ENCODE results near the gene ARHGAP24.

DNA sequence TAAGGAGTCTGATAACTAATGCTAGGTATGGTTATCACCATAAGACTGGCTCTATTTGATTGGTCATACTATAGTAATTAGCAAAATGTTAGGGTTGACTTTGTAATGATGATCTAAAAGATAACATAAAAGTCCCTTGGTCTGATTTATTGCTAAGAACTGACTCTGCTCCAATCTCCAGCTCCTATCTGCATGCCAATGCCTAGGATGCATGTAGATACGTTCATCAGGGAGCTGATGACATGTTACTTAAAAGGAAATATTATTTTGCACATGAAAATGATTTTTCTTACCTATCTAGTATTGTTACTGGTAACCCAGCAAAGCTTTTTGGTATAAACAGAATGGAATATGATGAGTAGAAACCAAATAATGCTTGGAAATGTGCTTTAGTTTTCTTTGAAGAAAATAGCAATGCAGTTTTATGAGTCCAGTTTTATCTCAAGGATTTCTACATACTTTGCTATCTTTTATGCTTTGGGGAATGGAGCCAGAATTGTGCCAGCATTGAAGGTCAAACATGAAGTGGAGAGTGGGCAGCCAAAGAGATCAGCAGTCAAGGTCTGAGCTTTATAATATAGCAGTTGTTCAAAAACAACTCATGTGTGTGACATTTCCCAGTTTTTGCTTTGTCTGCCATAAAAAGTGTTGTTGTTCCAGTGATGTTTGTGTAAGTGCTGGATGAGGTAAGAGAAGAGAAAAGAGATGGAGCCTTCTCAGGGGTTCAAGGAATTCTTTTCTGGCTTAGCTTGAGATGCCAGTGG lies 121.0 kb downstream of the ARHGAP24 start:
- no peak for TF ChIP-seq SMC3 (IDR thresholded peaks at IDR 0.05; ENCODE audit: low read length)
- TF ChIP-seq MIXL1 (CRISPR knock-in tag; IDR thresholded peaks at IDR 0.05) = no peak
- TF ChIP-seq, protein P1, sequence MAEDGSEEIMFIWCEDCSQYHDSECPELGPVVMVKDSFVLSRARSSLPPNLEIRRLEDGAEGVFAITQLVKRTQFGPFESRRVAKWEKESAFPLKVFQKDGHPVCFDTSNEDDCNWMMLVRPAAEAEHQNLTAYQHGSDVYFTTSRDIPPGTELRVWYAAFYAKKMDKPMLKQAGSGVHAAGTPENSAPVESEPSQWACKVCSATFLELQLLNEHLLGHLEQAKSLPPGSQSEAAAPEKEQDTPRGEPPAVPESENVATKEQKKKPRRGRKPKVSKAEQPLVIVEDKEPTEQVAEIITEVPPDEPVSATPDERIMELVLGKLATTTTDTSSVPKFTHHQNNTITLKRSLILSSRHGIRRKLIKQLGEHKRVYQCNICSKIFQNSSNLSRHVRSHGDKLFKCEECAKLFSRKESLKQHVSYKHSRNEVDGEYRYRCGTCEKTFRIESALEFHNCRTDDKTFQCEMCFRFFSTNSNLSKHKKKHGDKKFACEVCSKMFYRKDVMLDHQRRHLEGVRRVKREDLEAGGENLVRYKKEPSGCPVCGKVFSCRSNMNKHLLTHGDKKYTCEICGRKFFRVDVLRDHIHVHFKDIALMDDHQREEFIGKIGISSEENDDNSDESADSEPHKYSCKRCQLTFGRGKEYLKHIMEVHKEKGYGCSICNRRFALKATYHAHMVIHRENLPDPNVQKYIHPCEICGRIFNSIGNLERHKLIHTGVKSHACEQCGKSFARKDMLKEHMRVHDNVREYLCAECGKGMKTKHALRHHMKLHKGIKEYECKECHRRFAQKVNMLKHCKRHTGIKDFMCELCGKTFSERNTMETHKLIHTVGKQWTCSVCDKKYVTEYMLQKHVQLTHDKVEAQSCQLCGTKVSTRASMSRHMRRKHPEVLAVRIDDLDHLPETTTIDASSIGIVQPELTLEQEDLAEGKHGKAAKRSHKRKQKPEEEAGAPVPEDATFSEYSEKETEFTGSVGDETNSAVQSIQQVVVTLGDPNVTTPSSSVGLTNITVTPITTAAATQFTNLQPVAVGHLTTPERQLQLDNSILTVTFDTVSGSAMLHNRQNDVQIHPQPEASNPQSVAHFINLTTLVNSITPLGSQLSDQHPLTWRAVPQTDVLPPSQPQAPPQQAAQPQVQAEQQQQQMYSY (CRISPR knock-in tag; IDR thresholded peaks at IDR 0.05) = no peak
- no peak for TF ChIP-seq MAFK (conservative IDR thresholded peaks at IDR 0.05 in 1 of 2, IDR thresholded peaks at IDR 0.05 in 1 of 2; ENCODE audit: low read length in 2 of 2)
- TF ChIP-seq RFXAP (CRISPR knock-in tag; IDR thresholded peaks at IDR 0.05; ENCODE audit: borderline replicate concordance) = no peak
- no peak for TF ChIP-seq GTF2F1 (IDR thresholded peaks at IDR 0.05; ENCODE audit: low read length)

Measured in HepG2 (cell line).